ENCODE data around the gene B4GALT1. TPM values are rescaled to one million over a fixed set of nuclear protein-coding genes. Genes with fewer than 3 reads are reported as not detected.

Gene B4GALT1, protein sequence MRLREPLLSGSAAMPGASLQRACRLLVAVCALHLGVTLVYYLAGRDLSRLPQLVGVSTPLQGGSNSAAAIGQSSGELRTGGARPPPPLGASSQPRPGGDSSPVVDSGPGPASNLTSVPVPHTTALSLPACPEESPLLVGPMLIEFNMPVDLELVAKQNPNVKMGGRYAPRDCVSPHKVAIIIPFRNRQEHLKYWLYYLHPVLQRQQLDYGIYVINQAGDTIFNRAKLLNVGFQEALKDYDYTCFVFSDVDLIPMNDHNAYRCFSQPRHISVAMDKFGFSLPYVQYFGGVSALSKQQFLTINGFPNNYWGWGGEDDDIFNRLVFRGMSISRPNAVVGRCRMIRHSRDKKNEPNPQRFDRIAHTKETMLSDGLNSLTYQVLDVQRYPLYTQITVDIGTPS
- polyA plus RNA-seq (ENCODE audit: low read depth in 6 of 6): 100 to 1,000 TPM in 1 of 6 donors, 10 to 100 TPM in 5; 30.4 to 112 (median 72.8) TPM

DNA sequence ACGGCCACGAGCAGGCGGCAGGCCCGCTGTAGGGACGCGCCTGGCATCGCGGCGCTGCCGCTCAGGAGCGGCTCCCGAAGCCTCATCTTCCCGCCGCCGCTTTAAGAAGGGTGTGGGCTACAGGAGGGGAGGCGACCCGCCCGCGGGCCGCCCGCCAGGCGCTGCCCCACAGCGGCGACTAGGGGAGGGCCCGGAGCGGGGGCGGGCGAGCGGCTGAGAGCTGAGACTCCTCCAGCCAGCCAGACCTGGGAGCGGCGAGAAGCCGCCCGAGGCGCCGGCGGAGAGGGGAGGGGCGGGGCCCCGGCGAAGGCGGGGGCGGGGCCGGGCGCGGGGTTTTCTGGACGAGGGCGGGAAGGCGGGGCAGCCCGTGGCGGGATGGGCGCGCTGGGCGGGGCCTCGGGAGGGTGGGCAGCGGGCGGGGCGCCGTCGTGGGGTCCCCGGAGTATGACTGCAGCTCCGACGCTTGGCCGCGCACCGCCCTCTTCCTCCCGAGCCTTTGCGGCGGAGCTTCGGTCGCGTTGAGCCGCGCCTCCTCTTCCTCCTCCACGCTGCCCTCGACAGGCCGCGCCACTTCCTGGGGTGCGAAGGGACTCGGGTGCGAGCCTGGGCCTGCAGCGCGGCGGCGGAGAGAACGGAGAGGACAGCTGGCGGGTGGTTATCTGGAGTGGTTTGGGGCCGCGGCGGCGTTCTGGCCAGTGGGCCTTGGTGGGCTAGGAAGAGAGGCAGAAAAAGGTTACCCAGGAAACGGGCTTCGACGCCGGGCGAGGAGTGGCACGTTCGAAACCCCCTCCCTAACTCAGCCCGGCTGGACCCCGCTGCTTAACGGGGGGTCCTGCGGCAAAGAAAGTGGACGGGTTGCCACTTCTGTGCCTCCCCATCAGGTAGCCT lies at the start of gene B4GALT1:
TSS of gene B4GALT1 (minus strand) at position 253 of the 888 bp plus-strand sequence. CDS start at position 86, 167 bp downstream.
- Mint-ChIP-seq H3K27me3 (no peaks in the 10 kb centered on the region), H3K36me3 (no peaks in the 10 kb centered on the region), H3K9me3 (no peaks in the 10 kb centered on the region), H3K27ac (peak within 1 kb of the TSS; percentile 94 to 100 (median 99)), H3K4me1 (peaks cover 53 to 71% (median 66%) of the 10 kb centered on the region in 3 donors), H3K4me3 (peak within 1 kb of the TSS; percentile 92 to 100 (median 96))
- peak; percentile 93 for DNase-seq
- ATAC-seq (ENCODE audit: low read depth in 2 of 2): peak; percentile 71 to 72

DNA sequence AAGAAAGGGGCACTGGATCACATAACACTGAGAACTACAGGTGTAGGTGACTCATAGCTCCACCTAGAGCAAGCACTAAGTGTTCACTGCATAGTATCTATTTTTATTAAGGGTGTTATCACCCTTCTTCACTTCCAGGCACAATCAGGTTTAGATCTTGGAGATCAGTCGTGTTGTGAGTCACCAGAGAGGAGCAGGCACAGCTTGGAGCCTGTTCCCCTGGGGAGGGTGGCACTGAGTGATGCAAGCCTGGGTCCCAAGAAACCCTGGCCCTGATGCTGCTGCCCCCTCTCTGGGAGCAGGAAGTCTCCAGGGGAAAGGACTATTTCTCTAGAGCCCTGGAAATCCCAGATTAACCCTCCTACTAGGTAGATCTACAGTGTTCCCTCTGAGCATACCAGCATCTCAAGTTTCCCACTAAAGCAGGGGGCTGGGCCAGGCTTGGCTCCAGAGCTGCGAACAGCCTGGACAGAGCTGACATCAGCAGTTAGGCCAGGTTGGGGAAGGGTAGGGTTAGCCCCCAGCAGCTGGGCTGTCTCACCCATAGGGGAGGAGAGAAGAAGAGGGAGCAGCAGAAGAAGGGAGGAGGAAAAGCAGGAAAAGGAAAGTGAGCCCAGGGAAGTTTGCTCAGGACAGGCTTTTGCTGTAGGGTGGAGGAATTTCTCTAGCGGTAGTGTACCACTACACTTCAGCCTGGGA lies 44.7 kb upstream of the B4GALT1 start:
- peak overlapping the region in 1 of 6 donors; percentile 42 for H3K27ac Mint-ChIP-seq
- peak overlapping the region in 1 of 8 donors; percentile 78 for H3K4me3 Mint-ChIP-seq

DNA sequence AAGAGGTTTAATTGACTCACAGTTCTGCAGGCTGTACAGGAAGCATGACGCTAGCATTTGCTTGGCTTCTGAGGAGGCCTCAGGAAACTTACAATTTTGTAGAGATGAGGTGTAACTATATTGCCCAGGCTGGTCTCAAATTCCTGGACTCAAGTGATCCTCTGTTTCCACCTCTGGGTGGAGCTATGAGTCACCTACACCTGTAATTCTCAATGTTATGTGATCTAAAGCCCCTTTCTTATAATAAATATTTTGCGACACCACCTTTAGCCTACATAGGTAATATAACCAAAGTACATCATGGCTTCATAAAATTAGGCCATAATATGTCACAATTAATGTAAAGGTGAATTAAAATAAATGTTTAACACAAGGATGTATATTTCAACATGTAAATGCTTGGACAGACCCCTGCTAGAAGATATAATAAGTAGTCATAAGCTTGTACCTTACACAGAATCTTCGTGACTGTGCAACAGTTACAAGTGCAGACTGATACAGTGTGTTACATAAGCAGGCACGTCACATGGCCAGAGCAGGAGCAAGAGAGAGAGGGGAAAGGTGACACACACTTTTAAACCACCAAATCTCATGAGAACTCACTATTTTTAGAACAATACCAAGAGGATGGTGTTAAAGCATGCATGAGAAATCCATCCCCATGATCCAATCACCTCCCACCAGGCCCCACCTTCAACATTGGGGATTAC lies 43.0 kb upstream of the B4GALT1 start:
- Mint-ChIP-seq H3K9me3 (no peaks in the 10 kb centered on the region), H3K4me3 (no peak overlapping the region), H3K27ac (peak overlapping the region in 1 of 6 donors; percentile 48), H3K36me3 (no peaks in the 10 kb centered on the region), H3K27me3 (peaks cover 0 to 13% (median 9%) of the 10 kb centered on the region in 3 donors), H3K4me1 (no peaks in the 10 kb centered on the region)
- ATAC-seq (ENCODE audit: low read depth in 2 of 2): no peak
- DNase-seq: no peak

More for the DNA sequence above, 44.7 kb upstream of the B4GALT1 start:
- no peak for DNase-seq
- Mint-ChIP-seq H3K27me3 (peaks cover 0 to 6% (median 5%) of the 10 kb centered on the region in 3 donors), H3K4me1 (no peaks in the 10 kb centered on the region), H3K9me3 (no peaks in the 10 kb centered on the region), H3K36me3 (no peaks in the 10 kb centered on the region)
- ATAC-seq (ENCODE audit: low read depth in 2 of 2): no peak

DNA sequence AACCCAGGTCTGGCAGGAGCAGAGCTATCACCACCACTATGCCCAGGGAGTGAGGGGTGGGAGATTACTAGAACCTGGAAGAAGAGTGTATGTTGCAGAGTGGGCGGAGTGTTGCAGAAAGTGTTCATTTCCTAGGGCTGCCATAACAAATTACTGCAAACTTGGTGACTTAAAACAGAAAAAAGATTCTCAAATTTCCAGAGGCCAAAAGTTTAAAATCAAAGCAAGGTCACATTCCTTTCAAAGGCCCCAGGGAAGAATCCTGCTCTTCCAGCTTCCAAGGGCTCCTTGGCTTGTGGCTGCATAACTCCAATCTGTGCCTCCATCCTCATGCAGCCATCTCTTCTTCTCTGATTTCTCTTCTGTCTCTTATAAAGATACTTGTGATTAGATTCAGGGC lies 42.3 kb upstream of the B4GALT1 start:
- Mint-ChIP-seq H3K27ac (peak overlapping the region in 1 of 6 donors; percentile 48), H3K4me1 (no peaks in the 10 kb centered on the region), H3K9me3 (no peaks in the 10 kb centered on the region), H3K27me3 (peaks cover 0 to 13% (median 9%) of the 10 kb centered on the region in 3 donors), H3K4me3 (no peak overlapping the region), H3K36me3 (no peaks in the 10 kb centered on the region)
- ATAC-seq (ENCODE audit: low read depth in 2 of 2): no peak
- DNase-seq: no peak

DNA sequence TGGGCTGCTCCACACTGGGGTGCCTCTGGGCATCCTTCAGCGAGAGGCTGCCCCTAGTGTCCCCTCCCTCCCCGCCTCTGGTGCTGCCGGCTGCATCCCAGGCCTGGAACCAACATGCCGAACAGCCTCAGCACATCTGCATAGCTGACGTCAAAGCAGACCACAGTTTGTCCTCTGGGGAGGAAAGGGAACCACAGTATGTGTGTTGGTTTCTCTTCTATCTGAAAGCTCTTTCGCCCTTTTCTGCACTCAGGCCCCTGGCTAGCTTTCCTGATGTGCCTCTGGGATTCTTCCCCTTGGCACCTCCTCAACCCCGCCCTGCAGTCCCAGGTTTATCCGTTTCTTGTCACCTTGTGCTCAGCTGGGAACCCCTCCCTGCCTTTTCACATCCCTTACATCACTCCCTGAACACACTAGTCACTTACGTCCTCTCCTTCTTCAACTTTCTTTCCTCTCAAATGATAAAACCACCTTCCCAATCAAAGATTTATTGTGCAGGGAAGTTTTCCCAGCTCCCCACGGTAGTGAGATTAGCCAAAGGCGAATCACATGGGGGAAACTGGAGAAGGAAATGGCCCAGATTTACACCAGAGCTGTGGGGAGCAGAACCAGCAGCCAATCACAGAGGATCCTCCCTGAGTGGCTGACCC lies 35.5 kb upstream of the B4GALT1 start:
- Mint-ChIP-seq H3K27me3 (peaks cover 0 to 13% (median 7%) of the 10 kb centered on the region in 3 donors), H3K9me3 (no peaks in the 10 kb centered on the region), H3K27ac (peak overlapping the region; percentile 35 to 96 (median 84)), H3K4me3 (peak overlapping the region; percentile 28 to 84 (median 66)), H3K4me1 (peaks cover 13 to 17% (median 14%) of the 10 kb centered on the region in 3 donors), H3K36me3 (no peaks in the 10 kb centered on the region)
- peak; percentile 85 for DNase-seq
- peak; percentile 100 for ATAC-seq (ENCODE audit: low read depth in 2 of 2)

DNA sequence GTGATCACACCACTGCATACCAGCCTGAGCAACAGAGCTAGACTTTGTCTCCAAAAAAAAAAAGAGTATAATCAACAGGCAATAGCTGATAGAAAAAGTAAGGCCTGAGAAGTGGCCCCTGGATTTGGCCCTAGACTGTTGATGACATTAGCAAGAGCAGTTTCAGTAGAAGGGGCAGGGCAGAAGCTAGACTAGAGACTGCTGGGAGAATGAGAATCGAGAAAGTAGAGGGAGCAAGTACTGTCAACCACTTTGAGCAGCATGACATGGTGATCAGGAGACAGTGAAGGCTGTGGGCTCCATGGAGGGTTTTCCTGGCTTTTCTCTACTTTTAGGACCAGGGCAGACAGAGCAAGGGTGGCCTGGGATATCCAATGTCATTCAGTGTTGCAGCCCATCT lies 34.9 kb upstream of the B4GALT1 start:
- H3K36me3 Mint-ChIP-seq: no peaks in the 10 kb centered on the region
- H3K27ac Mint-ChIP-seq: peak overlapping the region; percentile 35 to 95 (median 78)
- H3K9me3 Mint-ChIP-seq: no peaks in the 10 kb centered on the region
- ATAC-seq (ENCODE audit: low read depth in 2 of 2) (no peak), DNase-seq (no peak)
- H3K27me3 Mint-ChIP-seq: peaks cover 0 to 10% (median 5%) of the 10 kb centered on the region in 3 donors
- peak overlapping the region in 3 of 8 donors; percentile 10 to 30 (median 28) for H3K4me3 Mint-ChIP-seq
- H3K4me1 Mint-ChIP-seq: peaks cover 13 to 17% (median 14%) of the 10 kb centered on the region in 3 donors

DNA sequence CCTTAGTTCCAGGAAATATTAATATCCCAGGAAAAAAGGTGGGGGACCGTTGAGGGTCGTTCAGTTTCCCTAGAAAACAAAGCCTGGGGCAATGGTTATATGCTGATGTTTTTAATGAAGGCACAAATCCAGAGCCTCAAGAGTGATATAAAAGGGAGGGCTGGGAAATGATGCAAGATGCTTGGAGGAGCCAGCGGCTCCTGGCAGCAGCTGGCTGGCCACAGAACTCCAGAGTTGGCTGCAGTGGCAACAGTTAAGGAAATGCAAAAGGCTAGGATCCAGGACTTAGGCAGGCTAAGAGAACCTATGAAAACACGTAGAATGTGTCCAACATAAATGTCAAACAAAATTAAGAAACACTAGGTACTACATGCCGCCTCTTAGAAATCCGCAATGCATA lies 31.0 kb upstream of the B4GALT1 start:
- no peak for ATAC-seq (ENCODE audit: low read depth in 2 of 2)
- Mint-ChIP-seq H3K36me3 (no peaks in the 10 kb centered on the region), H3K27me3 (no peaks in the 10 kb centered on the region), H3K4me1 (peaks cover 13 to 14% (median 14%) of the 10 kb centered on the region in 3 donors), H3K9me3 (no peaks in the 10 kb centered on the region), H3K27ac (peak overlapping the region in 2 of 6 donors; percentile 19 to 64), H3K4me3 (no peak overlapping the region)
- DNase-seq: no peak

DNA sequence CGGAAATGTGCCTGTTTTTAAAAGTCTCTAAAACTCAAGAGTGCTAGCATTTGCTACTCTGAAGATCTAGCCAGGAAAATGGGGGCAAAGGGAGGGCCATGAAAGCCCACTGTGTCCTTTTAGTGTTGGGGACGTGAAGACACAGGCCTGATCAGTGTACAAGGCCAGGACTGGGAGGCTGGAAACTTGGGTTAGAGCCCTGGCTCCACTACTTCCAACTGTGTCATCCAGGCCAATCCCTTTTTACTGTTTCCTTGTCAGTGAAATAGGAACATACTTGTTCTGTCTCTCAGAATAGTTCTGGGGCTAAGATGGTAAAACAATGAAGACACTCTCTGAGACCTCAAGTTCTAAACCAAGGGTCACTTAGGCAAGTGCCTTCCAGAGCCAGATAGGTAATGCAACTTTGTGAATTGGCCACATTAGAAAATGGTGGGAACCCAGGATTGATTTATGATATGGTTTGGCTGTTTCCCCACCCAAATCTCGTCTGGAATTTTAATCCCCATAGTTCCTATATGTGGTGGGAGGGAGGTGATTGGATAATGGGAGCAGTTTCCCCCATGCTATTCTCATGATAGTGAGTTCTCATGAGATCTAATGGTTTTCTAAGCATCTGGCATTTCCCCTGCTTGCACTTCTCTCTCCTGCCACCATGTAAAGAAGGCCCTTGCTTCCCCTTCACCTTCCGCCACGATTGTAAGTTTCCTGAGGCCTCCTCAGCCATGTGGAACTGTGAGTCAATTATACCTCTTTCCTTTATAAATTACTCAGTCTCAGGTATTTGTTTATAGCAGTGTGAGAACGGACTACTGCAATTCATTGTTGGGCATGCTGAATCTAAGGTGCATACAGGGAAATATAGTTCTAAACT lies 30.4 kb upstream of the B4GALT1 start:
- peak overlapping the region in 2 of 6 donors; percentile 19 to 58 for H3K27ac Mint-ChIP-seq
- peaks cover 10% of the 10 kb centered on the region in 3 donors for H3K4me1 Mint-ChIP-seq
- H3K36me3 Mint-ChIP-seq: no peaks in the 10 kb centered on the region
- no peaks in the 10 kb centered on the region for H3K9me3 Mint-ChIP-seq
- ATAC-seq (ENCODE audit: low read depth in 2 of 2) (no peak), DNase-seq (no peak)
- no peaks in the 10 kb centered on the region for H3K27me3 Mint-ChIP-seq
- no peak overlapping the region for H3K4me3 Mint-ChIP-seq

DNA sequence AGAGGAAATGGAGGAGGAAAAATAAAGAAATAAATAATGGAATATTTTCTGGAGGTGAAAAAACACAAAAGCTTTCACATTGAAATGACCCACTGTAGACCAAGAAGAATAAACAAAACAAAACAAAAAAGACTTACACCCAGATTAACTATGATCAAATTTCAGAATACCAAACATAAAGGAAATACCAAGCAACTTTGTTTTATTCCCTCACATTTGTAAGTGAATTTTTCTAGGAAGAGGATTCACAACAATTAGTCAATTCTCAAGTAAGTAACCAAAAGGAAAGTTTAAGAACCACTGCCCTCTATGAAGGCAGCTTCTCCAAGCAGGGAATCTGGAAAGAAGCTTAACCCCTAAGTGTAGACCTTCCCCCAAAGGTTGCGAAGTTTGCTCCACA lies 29.6 kb upstream of the B4GALT1 start:
- Mint-ChIP-seq H3K36me3 (no peaks in the 10 kb centered on the region), H3K9me3 (no peaks in the 10 kb centered on the region), H3K4me3 (peak overlapping the region in 1 of 8 donors; percentile 22), H3K27ac (no peak overlapping the region), H3K4me1 (peaks cover 4 to 8% (median 8%) of the 10 kb centered on the region in 3 donors), H3K27me3 (no peaks in the 10 kb centered on the region)
- ATAC-seq (ENCODE audit: low read depth in 2 of 2): no peak
- DNase-seq: no peak

DNA sequence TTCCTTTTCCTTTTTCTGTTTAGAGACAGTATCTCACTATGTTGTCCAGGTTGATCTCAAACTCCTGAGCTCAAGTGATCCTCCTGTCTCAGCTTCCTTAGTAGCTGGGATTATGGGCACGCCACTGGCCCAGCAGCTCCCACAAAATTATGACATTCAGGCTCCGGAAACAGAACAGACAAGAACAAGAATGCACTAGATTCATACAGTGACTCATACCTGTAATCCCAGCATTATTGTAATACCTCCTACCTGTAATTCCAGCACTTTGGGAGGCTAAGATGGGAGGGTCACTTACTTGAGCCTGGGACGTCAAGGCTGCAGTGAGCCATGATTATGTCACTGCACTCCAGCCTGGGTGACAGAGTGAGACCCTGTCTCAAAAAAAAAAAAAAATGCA lies 26.7 kb upstream of the B4GALT1 start:
- peaks cover 7 to 11% (median 10%) of the 10 kb centered on the region in 3 donors for H3K4me1 Mint-ChIP-seq
- no peak overlapping the region for H3K4me3 Mint-ChIP-seq
- DNase-seq (no peak), ATAC-seq (ENCODE audit: low read depth in 2 of 2) (no peak)
- H3K27me3 Mint-ChIP-seq: no peaks in the 10 kb centered on the region
- no peak overlapping the region for H3K27ac Mint-ChIP-seq
- H3K36me3 Mint-ChIP-seq: no peaks in the 10 kb centered on the region
- H3K9me3 Mint-ChIP-seq: no peaks in the 10 kb centered on the region

DNA sequence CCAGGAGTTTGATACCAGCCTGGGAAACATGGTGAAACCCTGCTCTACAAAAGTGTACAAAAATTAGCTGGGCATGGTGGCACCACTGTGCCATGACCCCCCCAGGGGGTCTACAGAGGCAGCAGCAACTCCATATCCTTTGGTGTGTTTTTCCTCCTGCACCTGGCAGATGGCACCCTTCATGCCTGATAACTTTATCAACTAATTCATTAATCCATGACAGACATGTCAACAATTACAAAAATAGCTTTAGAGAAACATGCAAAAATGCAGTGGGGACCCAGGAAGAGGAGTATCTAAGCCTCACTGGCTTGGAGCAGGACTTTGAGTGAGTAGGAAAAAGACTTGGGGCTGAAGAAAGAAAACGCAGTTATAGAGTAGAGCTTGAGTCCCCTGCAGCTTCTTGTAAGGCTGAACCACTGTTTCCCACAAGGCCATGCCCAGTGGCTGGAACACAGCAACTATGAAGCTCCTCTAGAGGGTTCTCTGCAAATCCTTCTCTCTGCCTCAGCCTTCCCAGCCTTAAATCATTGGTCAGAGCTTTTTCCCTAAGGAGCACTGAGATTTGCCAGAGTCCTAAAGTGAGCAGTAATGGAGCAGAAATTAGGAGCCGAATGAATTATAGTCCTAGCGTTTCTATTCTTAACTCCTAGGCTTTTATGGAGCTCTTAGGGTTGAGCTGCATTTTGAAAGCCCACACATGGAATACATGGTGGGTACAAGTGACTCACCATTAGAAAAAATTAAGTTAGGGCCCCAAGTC lies 25.5 kb upstream of the B4GALT1 start:
- DNase-seq (no peak), ATAC-seq (ENCODE audit: low read depth in 2 of 2) (no peak)
- Mint-ChIP-seq H3K4me3 (no peak overlapping the region), H3K27ac (peak overlapping the region in 1 of 6 donors; percentile 17), H3K27me3 (no peaks in the 10 kb centered on the region), H3K9me3 (no peaks in the 10 kb centered on the region), H3K36me3 (no peaks in the 10 kb centered on the region), H3K4me1 (peaks cover 7 to 16% (median 11%) of the 10 kb centered on the region in 3 donors)

Data from naive B cell (primary cell).